BJ (cell line): ENCODE results near the gene DZANK1. TPM values are rescaled to one million over a fixed set of nuclear protein-coding genes. Genes with fewer than 3 reads are reported as not detected.
"Not testable (repeated sequence)": the region's sequence is repeated elsewhere in the genome, so short reads cannot be mapped to it uniquely, and the experiment has no call there.

ENCODE experiments used
- CTCF ChIA-PET: fragments of 350-600 bp; formaldehyde crosslinking; extraction: SDS; loops from one replicate; lab custom pipeline; 2021; ENCODE audit warnings: antibody characterized with exemption, inconsistent platforms; lab: Yijun Ruan, JAX
- POLR2A ChIA-PET: fragments of 300-600 bp; sonication (Branson Sonifier 250); formaldehyde crosslinking; extraction: SDS; loops from one replicate; lab custom pipeline; 2021; ENCODE audit warnings: antibody characterized with exemption; lab: Charles Lee
- DNase-seq: peaks from one replicate; pipeline ENCODE4 v3.0.0-alpha.2; 2011; ENCODE audit warnings: low read depth
- H3K27me3 ChIP-seq: 2 replicates; pipeline ENCODE4 v1.6.0; 2011; ENCODE audit warnings: low read length; ENCODE audit not compliant: control insufficient read depth, insufficient read depth
- H3K36me3 ChIP-seq: 2 replicates; pipeline ENCODE4 v1.5.1; 2011; ENCODE audit warnings: low read length; ENCODE audit not compliant: control insufficient read depth, insufficient read depth
- H3K4me3 ChIP-seq: 2 replicates; pipeline ENCODE4 v1.5.1; 2011; ENCODE audit warnings: low read depth, mild to moderate bottlenecking, control low read depth, low read length
- polyA plus RNA-seq: library from polyadenylated mRNA; depleted of rRNA; stranded (reverse); fragments of >200 nt; gene quantifications from 2 replicates; pipeline ENCODE4 v1.2.3, GENCODE V29; 2011
- TF ChIP-seq, protein P1 (sequence below): IDR thresholded peaks from 2 replicates; pipeline ENCODE4 v1.5.1; 2011; ENCODE audit warnings: low read depth, mild to moderate bottlenecking, control low read depth, inconsistent platforms, low read length, moderate library complexity; ENCODE audit not compliant: insufficient read depth

Gene DZANK1
- polyA plus RNA-seq, 1 experiment, result 2.0 TPM

GRCh38 chr20:18388860-18389259, 78.0 kb downstream of the DZANK1 start:
- TF ChIP-seq, protein P1, sequence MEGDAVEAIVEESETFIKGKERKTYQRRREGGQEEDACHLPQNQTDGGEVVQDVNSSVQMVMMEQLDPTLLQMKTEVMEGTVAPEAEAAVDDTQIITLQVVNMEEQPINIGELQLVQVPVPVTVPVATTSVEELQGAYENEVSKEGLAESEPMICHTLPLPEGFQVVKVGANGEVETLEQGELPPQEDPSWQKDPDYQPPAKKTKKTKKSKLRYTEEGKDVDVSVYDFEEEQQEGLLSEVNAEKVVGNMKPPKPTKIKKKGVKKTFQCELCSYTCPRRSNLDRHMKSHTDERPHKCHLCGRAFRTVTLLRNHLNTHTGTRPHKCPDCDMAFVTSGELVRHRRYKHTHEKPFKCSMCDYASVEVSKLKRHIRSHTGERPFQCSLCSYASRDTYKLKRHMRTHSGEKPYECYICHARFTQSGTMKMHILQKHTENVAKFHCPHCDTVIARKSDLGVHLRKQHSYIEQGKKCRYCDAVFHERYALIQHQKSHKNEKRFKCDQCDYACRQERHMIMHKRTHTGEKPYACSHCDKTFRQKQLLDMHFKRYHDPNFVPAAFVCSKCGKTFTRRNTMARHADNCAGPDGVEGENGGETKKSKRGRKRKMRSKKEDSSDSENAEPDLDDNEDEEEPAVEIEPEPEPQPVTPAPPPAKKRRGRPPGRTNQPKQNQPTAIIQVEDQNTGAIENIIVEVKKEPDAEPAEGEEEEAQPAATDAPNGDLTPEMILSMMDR, result no peak
- no peak for DNase-seq
- ChIA-PET CTCF (interaction anchor here (1.2 kb wide), 1 partner anchor 23 kb away, joined by 3 read pairs; no protein-coding TSS in a partner anchor), POLR2A (no interaction called here)
- Histone ChIP-seq H3K4me3 (no peak overlapping the region), H3K36me3 (no peaks in the 10 kb centered on the region), H3K27me3 (no peaks in the 10 kb centered on the region)

DNA sequence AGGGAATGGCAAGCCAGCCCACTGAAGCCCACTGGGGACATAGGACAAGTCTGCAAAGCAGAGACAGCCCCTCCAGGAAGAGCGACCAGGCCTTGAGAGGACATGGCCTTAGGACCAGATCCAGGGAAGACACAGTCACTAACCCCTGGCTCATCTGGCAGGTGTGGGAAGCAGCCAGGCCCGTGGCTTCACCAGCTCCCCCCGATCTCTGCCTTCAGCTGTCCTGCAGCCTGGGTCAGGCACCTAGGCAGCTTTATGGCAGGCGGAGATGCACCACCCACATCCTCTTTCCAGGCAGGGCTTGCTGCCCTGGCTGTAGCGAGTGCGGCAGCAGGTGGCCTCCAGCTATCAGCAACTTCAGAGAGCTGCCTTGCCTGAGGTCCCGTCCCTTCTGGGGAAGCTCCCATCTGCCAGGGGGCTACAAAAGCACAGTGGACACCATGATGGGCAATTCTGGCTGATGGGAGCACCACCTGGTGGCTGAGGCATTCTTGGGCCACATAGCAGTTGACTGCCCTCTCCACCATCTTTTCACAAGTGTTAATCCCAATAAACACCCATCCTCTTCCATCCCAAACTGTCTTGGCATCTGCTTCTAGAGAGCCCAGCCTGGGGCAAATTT, 85.8 kb downstream of the DZANK1 start:
- TF ChIP-seq, protein P1, result no peak
- DNase-seq, result no peak
- ChIA-PET POLR2A (interaction anchor here (0.5 kb wide), 1 partner anchor 142 kb away, joined by 15 read pairs; no protein-coding TSS in a partner anchor), CTCF (interaction anchor here (0.9 kb wide), 1 partner anchor 10 kb away, joined by 4 read pairs; no protein-coding TSS in a partner anchor)
- Histone ChIP-seq H3K36me3 (no peaks in the 10 kb centered on the region), H3K27me3 (no peaks in the 10 kb centered on the region), H3K4me3 (no peak overlapping the region)

DNA sequence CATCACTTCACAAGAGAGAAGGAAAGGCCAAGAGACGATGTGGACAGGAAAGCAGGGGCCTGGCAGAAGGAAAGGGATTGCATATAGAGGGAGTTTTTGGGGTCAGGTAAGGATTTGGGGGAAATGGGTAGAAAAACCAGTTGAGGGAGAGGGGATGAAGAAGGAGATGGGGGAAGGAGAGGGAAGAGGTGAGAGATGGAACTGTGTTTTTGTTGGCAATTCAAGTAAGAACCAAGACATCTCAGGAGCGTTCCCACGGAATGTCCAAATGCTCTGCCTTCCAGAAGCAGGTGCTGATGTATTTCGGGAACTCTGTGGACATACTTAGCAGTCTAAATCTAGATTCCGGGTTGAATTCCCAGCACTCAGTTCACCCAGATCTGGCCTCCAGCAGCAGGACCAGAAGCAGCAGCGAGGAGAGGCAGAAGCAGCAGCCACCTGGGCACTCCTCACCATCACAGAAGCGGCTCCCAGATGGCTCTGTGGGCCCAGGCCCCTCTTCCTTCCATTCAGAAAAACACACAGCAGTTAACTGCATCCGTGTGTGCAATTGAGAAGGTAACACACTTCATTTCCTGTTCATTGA, 88.8 kb downstream of the DZANK1 start:
- ChIA-PET POLR2A (no interaction called here), CTCF (no interaction called here)
- TF ChIP-seq, protein P1, result no peak
- DNase-seq, result no peak
- Histone ChIP-seq H3K36me3 (no peaks in the 10 kb centered on the region), H3K4me3 (no peak overlapping the region), H3K27me3 (no peaks in the 10 kb centered on the region)

DNA sequence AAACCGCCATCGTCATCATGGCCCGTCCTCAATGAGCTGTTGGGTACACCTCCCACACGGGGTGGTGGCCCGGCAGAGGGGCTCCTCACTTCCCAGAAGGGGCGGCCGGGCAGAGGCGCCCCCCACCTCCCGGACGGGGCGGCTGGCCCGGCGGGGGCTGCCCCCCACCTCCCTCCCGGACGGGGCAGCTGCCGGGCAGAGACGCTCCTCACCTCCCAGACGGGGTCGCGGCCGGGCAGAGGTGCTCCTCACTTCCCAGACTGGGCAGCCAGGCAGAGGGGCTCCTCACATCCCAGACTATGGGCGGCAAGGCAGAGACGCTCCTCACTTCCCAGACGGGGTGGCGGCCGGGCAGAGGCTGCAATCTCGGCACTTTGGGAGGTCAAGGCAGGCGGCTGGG, 91.3 kb downstream of the DZANK1 start:
- POLR2A ChIA-PET, H3K4me3 ChIP-seq, CTCF ChIA-PET, H3K36me3 ChIP-seq, H3K27me3 ChIP-seq, DNase-seq: not testable (repeated sequence)

DNA sequence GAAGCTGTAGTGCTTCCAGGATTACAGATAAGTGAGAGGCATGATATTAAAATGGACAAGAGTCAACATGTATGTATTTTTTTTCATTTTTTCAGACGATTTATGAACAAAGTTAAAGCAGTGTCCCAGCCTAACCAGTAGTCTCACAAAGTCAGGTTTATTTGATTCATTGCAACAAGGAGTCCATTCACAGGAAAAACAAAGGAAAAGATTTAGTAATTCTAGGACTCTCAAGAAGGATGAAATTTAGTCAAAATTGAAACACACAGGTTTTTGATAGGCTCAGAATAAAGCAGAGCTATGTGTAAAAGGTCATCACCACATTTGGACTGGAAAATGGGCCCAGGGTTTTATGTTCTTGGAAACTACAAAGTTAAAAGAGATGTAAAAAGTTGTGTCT, 94.5 kb downstream of the DZANK1 start:
- no peaks in the 10 kb centered on the region for H3K36me3 ChIP-seq
- H3K27me3 ChIP-seq, result no peaks in the 10 kb centered on the region
- TF ChIP-seq, protein P1, result no peak
- CTCF ChIA-PET, result interaction anchor here (0.9 kb wide), 1 partner anchor 20 kb away, joined by 3 read pairs; no protein-coding TSS in a partner anchor
- no peak overlapping the region for H3K4me3 ChIP-seq
- POLR2A ChIA-PET, result no interaction called here
- no peak for DNase-seq
